ENCODE results near the gene MRE11. TPM values are rescaled to one million over a fixed set of nuclear protein-coding genes. Genes with fewer than 3 reads are reported as not detected.

The MRE11 gene
- 10 to 100 TPM; 38.3 to 42.0 TPM for total RNA-seq

GRCh38 chr11:94493281-94494125 is at the start of gene MRE11, which contains the start of gene ANKRD49:
TSS of gene MRE11 (minus strand) at chr11:94493844. CDS start at chr11:94492801, 1,043 bp downstream.
TSS of gene ANKRD49 (plus strand) at chr11:94493984. CDS start at chr11:94496694, 2,710 bp downstream.
- TF ChIP-seq, protein P1, sequence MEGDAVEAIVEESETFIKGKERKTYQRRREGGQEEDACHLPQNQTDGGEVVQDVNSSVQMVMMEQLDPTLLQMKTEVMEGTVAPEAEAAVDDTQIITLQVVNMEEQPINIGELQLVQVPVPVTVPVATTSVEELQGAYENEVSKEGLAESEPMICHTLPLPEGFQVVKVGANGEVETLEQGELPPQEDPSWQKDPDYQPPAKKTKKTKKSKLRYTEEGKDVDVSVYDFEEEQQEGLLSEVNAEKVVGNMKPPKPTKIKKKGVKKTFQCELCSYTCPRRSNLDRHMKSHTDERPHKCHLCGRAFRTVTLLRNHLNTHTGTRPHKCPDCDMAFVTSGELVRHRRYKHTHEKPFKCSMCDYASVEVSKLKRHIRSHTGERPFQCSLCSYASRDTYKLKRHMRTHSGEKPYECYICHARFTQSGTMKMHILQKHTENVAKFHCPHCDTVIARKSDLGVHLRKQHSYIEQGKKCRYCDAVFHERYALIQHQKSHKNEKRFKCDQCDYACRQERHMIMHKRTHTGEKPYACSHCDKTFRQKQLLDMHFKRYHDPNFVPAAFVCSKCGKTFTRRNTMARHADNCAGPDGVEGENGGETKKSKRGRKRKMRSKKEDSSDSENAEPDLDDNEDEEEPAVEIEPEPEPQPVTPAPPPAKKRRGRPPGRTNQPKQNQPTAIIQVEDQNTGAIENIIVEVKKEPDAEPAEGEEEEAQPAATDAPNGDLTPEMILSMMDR (IDR thresholded peaks at IDR 0.05): no peak
- H3K27me3 Mint-ChIP-seq: no peaks in the 10 kb centered on the region
- peak; percentile 98 for DNase-seq

DNA sequence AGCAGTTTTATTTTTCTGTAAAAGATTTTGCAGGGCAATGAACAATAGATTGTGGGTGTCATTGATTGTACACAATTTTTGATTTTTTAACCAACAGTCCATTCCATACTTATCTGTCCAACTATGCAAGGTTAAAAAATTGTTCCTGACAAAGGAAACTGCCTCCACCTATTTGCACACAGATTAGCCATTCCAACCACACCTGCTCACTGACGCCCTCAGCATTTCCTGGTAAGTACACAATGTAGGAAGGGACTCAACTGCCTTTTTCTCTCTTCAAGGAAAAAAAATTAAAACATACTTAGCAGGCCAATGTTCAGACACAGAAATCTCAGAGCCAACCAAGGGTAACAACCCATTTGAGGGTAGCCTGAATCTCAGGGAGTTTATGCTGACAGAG is 45.8 kb upstream of the MRE11 start:
- no peak overlapping the region for H3K4me3 Mint-ChIP-seq
- H3K27me3 Mint-ChIP-seq: peaks cover 12% of the 10 kb centered on the region
- no peaks in the 10 kb centered on the region for H3K36me3 Mint-ChIP-seq (ENCODE audit: low read depth)
- no peaks in the 10 kb centered on the region for H3K9me3 Mint-ChIP-seq
- DNase-seq (no peak), ATAC-seq (no peak)
- ChIA-PET POLR2A (no interaction called here), CTCF (no interaction called here)
- TF ChIP-seq, protein P1 (IDR thresholded peaks at IDR 0.05): no peak
- no peak overlapping the region for H3K27ac Mint-ChIP-seq
- intact Hi-C loops (cut with micrococcal nuclease): no loop called here
- peaks cover 8% of the 10 kb centered on the region for H3K4me1 Mint-ChIP-seq (ENCODE audit: low read depth)

More at GRCh38 chr11:94493281-94494125, at the start of gene MRE11, which contains the start of gene ANKRD49:
- ATAC-seq: peak; percentile 100
- Mint-ChIP-seq H3K27ac (peak within 1 kb of the TSS; percentile 96), H3K4me1 (ENCODE audit: low read depth) (peaks cover 32% of the 10 kb centered on the region), H3K4me3 (peak within 1 kb of the TSS; percentile 94), H3K9me3 (no peaks in the 10 kb centered on the region), H3K36me3 (ENCODE audit: low read depth) (peaks cover 23% of the 10 kb centered on the region)
- intact Hi-C loops (cut with micrococcal nuclease): no loop called here
- ChIA-PET POLR2A (interaction anchor here (2.5 kb wide), 1 partner anchor 752 kb away, joined by 10 read pairs; the partner anchor contains the start of genes C11orf54 and TAF1D), CTCF (interaction anchor here (1.0 kb wide), 2 partner anchors 10 to 11 kb away, joined by 4 read pairs; no protein-coding TSS in a partner anchor)

DNA sequence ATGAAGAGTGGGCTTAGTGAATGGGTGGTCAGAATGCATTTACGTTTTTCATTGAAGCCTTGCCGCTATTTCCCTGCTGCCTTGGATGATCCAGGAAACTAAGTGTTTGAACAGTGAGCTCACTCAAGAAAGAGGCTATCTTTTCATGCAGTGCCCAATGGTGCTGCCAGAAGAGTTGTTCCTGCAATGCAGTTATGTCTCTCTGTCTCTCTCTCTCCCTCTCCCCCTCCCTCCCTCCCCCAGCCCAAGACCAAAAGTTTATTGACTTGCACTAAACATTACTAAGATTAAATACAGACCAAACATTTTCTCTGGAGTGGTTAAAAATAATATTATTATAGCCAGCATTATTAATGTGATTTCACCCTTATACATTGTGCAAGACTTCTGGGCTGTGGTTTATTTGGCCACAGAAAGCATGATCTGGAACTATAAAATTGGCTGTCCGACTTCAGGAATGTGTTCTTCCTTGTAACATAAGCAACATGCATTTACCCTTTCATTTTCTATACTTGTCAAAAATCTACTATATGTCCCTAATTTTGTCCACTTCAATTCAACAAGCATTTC is 43.5 kb upstream of the MRE11 start:
- no peaks in the 10 kb centered on the region for H3K9me3 Mint-ChIP-seq
- DNase-seq (no peak), ATAC-seq (no peak)
- no peaks in the 10 kb centered on the region for H3K36me3 Mint-ChIP-seq (ENCODE audit: low read depth)
- H3K4me1 Mint-ChIP-seq (ENCODE audit: low read depth): no peaks in the 10 kb centered on the region
- POLR2A ChIA-PET: no interaction called here
- CTCF ChIA-PET: interaction anchor here (2.9 kb wide), 1 partner anchor 18 kb away, joined by 10 read pairs; no protein-coding TSS in a partner anchor
- H3K27ac Mint-ChIP-seq: no peak overlapping the region
- peaks cover 15% of the 10 kb centered on the region for H3K27me3 Mint-ChIP-seq
- H3K4me3 Mint-ChIP-seq: no peak overlapping the region
- TF ChIP-seq, protein P1 (IDR thresholded peaks at IDR 0.05): no peak
- intact Hi-C loops (cut with micrococcal nuclease): no loop called here

- ChIA-PET POLR2A (no interaction called here), CTCF (interaction anchor here (2.9 kb wide), 1 partner anchor 17 kb away, joined by 10 read pairs; no protein-coding TSS in a partner anchor)
- peaks cover 16% of the 10 kb centered on the region for H3K27me3 Mint-ChIP-seq
- H3K9me3 Mint-ChIP-seq: no peaks in the 10 kb centered on the region
- ATAC-seq (no peak), DNase-seq (no peak)
- no peaks in the 10 kb centered on the region for H3K36me3 Mint-ChIP-seq (ENCODE audit: low read depth)
- H3K4me1 Mint-ChIP-seq (ENCODE audit: low read depth): no peaks in the 10 kb centered on the region
- no peak overlapping the region for H3K4me3 Mint-ChIP-seq
- intact Hi-C loops (cut with micrococcal nuclease): no loop called here
- H3K27ac Mint-ChIP-seq: no peak overlapping the region
- TF ChIP-seq, protein P1 (IDR thresholded peaks at IDR 0.05): no peak
These were observed 42.7 kb upstream of the MRE11 start for GRCh38 chr11:94536386-94536785.
